Peyer's patch (tissue), 4 donors: ENCODE measurements around the gene SLC5A4. TPM values are rescaled to one million over a fixed set of nuclear protein-coding genes. Genes with fewer than 3 reads are reported as not detected.
"Not testable (repeated sequence)": the region's sequence is repeated elsewhere in the genome, so short reads cannot be mapped to it uniquely, and the experiment has no call there.

Experiments used
- DNase-seq, 3 donors: peaks; one replicate each; pipeline ENCODE4 v3.0.0-alpha.2; 2017 to 2019
- H3K27ac ChIP-seq, 4 donors: fragments of 200-600 bp; sonication (generic); one replicate each; pipeline ENCODE4 v1.5.1; 2016 to 2019
- H3K27me3 ChIP-seq, 2 donors: fragments of 200-600 bp; sonication (generic); one replicate each; pipeline ENCODE4 v1.5.1; 2019
- H3K36me3 ChIP-seq, 3 donors: fragments of 200-600 bp; sonication (generic); one replicate each; pipeline ENCODE4 v1.5.1; 2016 to 2019
- H3K4me1 ChIP-seq, 4 donors: fragments of 200-600 bp; sonication (generic); one replicate each; pipeline ENCODE4 v1.5.1; 2016 to 2019
- H3K4me3 ChIP-seq, 4 donors: fragments of 200-600 bp; sonication (generic); 1 replicate in 3 of 4; 2 replicates in 1 of 4; pipeline ENCODE4 v1.5.1; 2016 to 2019; ENCODE audit warnings: mild to moderate bottlenecking in 1 of 4
- H3K9me3 ChIP-seq, 4 donors: fragments of 200-600 bp; sonication (generic); one replicate each; pipeline ENCODE4 v1.5.1; 2016 to 2019; ENCODE audit warnings: mild to moderate bottlenecking in 1 of 4
- POLR2A ChIP-seq, 2 donors: fragments of 450-650 bp; IDR thresholded peaks; one replicate each; pipeline ENCODE4 v1.5.1; 2017; ENCODE audit warnings: antibody characterized with exemption in 2 of 2, mild to moderate bottlenecking in 2 of 2, moderate library complexity in 2 of 2
- total RNA-seq, 4 donors: library from RNA; depleted of rRNA; stranded (reverse); fragments of >200 nt; gene quantifications; one replicate each; pipeline ENCODE4 v1.1.0, GENCODE V29; 2016
- TF ChIP-seq, protein P1 (sequence below), 6 experiments: fragments of 450-650 bp in 4 of 6; fragments of 200-600 bp in 2 of 6; sonication (generic) in 1 of 6; IDR thresholded peaks; one replicate each; pipeline ENCODE4 v1.5.1; 2017 to 2019; ENCODE audit warnings: antibody characterized with exemption in 6 of 6, mild to moderate bottlenecking in 3 of 6, moderate library complexity in 1 of 6

The SLC5A4 gene
- total RNA-seq, 4 donors from 2014 or later = 1.7 to 56.9 (median 19.0) TPM

GRCh38 chr22:32199341-32199740 lies 55.8 kb downstream of the SLC5A4 start:
- no peaks in the 10 kb centered on the region for H3K36me3 ChIP-seq
- H3K4me3 ChIP-seq = no peak overlapping the region
- TF ChIP-seq POLR2A (IDR thresholded peaks at IDR 0.05) = no peak
- TF ChIP-seq, protein P1, sequence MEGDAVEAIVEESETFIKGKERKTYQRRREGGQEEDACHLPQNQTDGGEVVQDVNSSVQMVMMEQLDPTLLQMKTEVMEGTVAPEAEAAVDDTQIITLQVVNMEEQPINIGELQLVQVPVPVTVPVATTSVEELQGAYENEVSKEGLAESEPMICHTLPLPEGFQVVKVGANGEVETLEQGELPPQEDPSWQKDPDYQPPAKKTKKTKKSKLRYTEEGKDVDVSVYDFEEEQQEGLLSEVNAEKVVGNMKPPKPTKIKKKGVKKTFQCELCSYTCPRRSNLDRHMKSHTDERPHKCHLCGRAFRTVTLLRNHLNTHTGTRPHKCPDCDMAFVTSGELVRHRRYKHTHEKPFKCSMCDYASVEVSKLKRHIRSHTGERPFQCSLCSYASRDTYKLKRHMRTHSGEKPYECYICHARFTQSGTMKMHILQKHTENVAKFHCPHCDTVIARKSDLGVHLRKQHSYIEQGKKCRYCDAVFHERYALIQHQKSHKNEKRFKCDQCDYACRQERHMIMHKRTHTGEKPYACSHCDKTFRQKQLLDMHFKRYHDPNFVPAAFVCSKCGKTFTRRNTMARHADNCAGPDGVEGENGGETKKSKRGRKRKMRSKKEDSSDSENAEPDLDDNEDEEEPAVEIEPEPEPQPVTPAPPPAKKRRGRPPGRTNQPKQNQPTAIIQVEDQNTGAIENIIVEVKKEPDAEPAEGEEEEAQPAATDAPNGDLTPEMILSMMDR (IDR thresholded peaks at IDR 0.05) = no peak
- no peak overlapping the region for H3K27ac ChIP-seq
- peaks cover 0 to 18% (median 3%) of the 10 kb centered on the region in 4 donors for H3K4me1 ChIP-seq
- H3K9me3 ChIP-seq = no peaks in the 10 kb centered on the region
- no peaks in the 10 kb centered on the region for H3K27me3 ChIP-seq
- DNase-seq = no peak

DNA sequence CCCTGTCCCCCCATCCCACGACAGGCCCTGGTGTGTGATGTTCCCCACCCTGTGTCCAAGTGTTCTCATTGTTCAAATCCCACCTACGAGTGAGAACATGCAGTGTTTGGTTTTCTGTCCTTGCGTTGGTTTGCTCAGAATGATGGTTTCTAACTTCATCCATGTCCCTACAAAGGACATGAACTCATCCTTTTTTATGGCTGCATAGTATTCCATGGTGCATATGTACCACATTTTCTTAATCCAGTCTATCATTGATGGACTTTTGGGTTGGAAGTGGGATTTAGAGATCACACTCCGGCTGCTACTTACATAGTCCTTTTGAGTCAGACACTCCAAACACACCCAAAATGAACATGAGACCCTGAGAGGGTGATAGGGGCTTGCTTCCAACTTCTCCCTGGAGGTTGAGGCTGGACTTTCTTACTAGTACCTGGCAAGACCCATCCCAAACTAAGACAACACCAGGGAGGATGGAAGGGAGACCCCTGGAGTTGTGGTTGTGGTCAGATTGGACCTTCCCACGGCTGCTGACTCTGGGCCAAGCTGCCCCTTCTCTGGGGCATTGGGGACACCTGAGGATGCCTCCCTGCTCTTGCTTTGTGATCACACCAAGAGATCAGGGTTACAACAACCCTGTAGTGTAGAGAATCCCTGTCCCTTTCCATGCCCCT lies 57.5 kb downstream of the SLC5A4 start:
- not testable (repeated sequence) for H3K27me3 ChIP-seq, H3K4me1 ChIP-seq, H3K4me3 ChIP-seq, H3K9me3 ChIP-seq, DNase-seq, H3K36me3 ChIP-seq, H3K27ac ChIP-seq

GRCh38 chr22:32195900-32196299 lies 59.2 kb downstream of the SLC5A4 start:
- H3K27me3 ChIP-seq, H3K36me3 ChIP-seq, H3K4me3 ChIP-seq, H3K9me3 ChIP-seq, H3K4me1 ChIP-seq, DNase-seq, H3K27ac ChIP-seq: not testable (repeated sequence)

GRCh38 chr22:32193346-32193745 lies 61.8 kb downstream of the SLC5A4 start:
- DNase-seq, H3K36me3 ChIP-seq, H3K27ac ChIP-seq, H3K4me3 ChIP-seq, H3K9me3 ChIP-seq, H3K27me3 ChIP-seq, H3K4me1 ChIP-seq: not testable (repeated sequence)

DNA sequence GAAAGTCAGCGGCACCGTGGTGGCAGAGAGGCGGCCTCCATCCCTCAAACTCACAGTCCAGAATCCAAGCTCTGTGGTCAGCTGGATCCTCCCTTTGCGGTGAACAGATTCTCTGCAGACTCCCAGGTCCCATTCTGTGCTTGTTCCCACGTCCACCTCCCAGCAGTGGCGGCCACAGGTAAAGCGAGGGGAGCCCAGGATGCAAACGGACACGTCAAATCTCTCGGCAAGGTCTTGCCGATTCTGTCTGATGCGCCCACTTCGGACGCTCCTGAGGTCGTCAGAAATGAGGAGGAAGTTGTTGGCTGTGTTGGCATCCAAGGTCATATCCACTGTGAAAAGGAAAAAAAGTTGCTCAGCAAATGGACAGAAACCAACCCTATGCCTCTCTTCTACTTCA lies 64.1 kb downstream of the SLC5A4 start:
- not testable (repeated sequence) for H3K27me3 ChIP-seq, DNase-seq, H3K9me3 ChIP-seq, H3K4me3 ChIP-seq, H3K4me1 ChIP-seq, H3K36me3 ChIP-seq, H3K27ac ChIP-seq

DNA sequence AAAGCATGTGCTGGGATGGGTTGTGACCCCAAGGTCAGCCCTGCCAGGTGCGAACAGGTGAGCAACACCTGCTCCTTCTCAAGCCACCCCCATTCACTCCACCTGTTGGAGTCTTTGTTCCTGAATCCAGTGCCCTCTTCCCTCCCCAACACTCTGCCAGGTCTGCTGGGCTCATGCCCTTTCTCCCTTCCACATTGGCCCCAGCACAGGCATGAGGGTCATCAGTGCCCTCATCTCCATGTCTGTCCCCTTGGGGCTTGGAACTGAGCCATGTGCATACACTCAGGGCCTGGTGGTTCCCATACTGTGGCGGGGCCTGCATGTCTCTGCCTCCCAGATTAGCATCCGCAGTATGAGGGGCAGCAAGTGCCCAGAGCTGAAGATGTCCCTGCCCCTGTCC lies 69.3 kb downstream of the SLC5A4 start:
- no peak overlapping the region for H3K27ac ChIP-seq
- no peak for DNase-seq
- H3K4me3 ChIP-seq = no peak overlapping the region
- no peaks in the 10 kb centered on the region for H3K4me1 ChIP-seq
- TF ChIP-seq, protein P1 (IDR thresholded peaks at IDR 0.05) = no peak
- no peak for TF ChIP-seq POLR2A (IDR thresholded peaks at IDR 0.05)
- H3K9me3 ChIP-seq = no peaks in the 10 kb centered on the region
- H3K27me3 ChIP-seq = no peaks in the 10 kb centered on the region
- no peaks in the 10 kb centered on the region for H3K36me3 ChIP-seq

- Histone ChIP-seq H3K9me3 (no peaks in the 10 kb centered on the region), H3K4me1 (no peaks in the 10 kb centered on the region), H3K27ac (no peak overlapping the region), H3K36me3 (no peaks in the 10 kb centered on the region), H3K27me3 (no peaks in the 10 kb centered on the region), H3K4me3 (no peak overlapping the region)
- no peak for DNase-seq
- TF ChIP-seq, protein P1 (IDR thresholded peaks at IDR 0.05) = no peak
- no peak for TF ChIP-seq POLR2A (IDR thresholded peaks at IDR 0.05)
These were observed 71.5 kb downstream of the SLC5A4 start for GRCh38 chr22:32183625-32184024.

- Histone ChIP-seq H3K27ac (no peak overlapping the region), H3K4me1 (peaks cover 0 to 4% (median 0%) of the 10 kb centered on the region in 4 donors), H3K4me3 (no peak overlapping the region), H3K36me3 (no peaks in the 10 kb centered on the region), H3K9me3 (no peaks in the 10 kb centered on the region), H3K27me3 (peaks cover 0 to 7% of the 10 kb centered on the region in 2 donors)
- no peak for DNase-seq
- TF ChIP-seq, protein P1 (IDR thresholded peaks at IDR 0.05) = no peak
- TF ChIP-seq POLR2A (IDR thresholded peaks at IDR 0.05) = no peak
These were observed 74.1 kb downstream of the SLC5A4 start for GRCh38 chr22:32181043-32181442.
